ENCODE results near the gene MTERF4. TPM values are rescaled to one million over a fixed set of nuclear protein-coding genes. Genes with fewer than 3 reads are reported as not detected.

Gene MTERF4
- total RNA-seq, 1 donor from 2014 or later: 42.2 TPM

DNA sequence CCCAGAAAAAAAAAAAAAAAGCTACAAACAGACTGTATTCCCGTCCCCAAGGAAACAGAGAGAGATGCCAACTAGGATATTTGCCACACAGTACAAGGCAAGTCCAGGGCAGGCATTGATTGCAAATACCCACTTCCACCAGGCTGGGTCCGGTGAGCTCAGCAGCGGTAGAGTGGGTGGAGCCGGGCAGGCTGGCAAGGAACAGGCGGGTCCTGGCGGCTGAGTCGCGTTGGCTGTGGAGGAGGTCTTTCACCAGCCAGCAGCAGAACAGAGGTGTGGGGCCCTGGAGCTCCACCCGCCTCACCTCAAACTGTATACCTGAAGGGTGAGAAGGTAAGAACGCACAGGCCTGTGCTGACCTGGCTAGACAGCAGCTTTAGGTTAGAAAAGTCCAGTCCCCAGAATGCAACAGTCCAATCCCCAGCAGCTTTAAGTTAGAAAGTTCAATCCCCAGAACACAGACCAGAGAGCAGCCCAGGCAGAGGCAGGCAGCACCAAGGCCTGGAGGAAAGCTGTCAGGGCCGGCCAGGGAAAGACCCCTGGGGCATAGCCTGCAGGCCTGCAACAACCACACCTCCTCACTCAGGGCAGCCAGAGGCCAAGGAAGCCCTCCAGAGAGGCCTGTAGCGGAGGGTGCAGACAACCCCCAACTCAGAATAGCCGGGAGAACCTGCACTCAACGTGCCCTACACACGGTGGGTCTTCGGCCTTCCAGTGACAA lies 21.9 kb upstream of the MTERF4 start:
- no peaks in the 10 kb centered on the region for H3K79me2 ChIP-seq (ENCODE audit: low read depth)
- H4K20me1 ChIP-seq (ENCODE audit: low read depth): no peaks in the 10 kb centered on the region
- no peaks in the 10 kb centered on the region for H3K36me3 ChIP-seq
- H3K4me3 ChIP-seq: no peak overlapping the region
- H3K27ac ChIP-seq: no peak overlapping the region
- Mint-ChIP-seq H3K4me1 (no peaks in the 10 kb centered on the region), H3K36me3 (peaks cover 4% of the 10 kb centered on the region), H3K27me3 (ENCODE audit: insufficient read depth, low read depth) (no peaks in the 10 kb centered on the region), H3K4me3 (no peak overlapping the region), H3K27ac (no peak overlapping the region), H3K9me3 (no peaks in the 10 kb centered on the region)
- H3K27me3 ChIP-seq: no peaks in the 10 kb centered on the region
- H3F3A ChIP-seq (ENCODE audit: low read depth): no peaks in the 10 kb centered on the region
- no peak overlapping the region for H3K4me2 ChIP-seq
- DNase-seq (ENCODE audit: low spot score): no peak
- no peaks in the 10 kb centered on the region for H3K9me3 ChIP-seq (ENCODE audit: low read depth)
- no peak overlapping the region for H2AFZ ChIP-seq (replicated peaks)
- TF ChIP-seq, protein P1, sequence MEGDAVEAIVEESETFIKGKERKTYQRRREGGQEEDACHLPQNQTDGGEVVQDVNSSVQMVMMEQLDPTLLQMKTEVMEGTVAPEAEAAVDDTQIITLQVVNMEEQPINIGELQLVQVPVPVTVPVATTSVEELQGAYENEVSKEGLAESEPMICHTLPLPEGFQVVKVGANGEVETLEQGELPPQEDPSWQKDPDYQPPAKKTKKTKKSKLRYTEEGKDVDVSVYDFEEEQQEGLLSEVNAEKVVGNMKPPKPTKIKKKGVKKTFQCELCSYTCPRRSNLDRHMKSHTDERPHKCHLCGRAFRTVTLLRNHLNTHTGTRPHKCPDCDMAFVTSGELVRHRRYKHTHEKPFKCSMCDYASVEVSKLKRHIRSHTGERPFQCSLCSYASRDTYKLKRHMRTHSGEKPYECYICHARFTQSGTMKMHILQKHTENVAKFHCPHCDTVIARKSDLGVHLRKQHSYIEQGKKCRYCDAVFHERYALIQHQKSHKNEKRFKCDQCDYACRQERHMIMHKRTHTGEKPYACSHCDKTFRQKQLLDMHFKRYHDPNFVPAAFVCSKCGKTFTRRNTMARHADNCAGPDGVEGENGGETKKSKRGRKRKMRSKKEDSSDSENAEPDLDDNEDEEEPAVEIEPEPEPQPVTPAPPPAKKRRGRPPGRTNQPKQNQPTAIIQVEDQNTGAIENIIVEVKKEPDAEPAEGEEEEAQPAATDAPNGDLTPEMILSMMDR (IDR thresholded peaks at IDR 0.05): no peak
- no peaks in the 10 kb centered on the region for H3K4me1 ChIP-seq
- no peak overlapping the region for H3K9ac ChIP-seq

DNA sequence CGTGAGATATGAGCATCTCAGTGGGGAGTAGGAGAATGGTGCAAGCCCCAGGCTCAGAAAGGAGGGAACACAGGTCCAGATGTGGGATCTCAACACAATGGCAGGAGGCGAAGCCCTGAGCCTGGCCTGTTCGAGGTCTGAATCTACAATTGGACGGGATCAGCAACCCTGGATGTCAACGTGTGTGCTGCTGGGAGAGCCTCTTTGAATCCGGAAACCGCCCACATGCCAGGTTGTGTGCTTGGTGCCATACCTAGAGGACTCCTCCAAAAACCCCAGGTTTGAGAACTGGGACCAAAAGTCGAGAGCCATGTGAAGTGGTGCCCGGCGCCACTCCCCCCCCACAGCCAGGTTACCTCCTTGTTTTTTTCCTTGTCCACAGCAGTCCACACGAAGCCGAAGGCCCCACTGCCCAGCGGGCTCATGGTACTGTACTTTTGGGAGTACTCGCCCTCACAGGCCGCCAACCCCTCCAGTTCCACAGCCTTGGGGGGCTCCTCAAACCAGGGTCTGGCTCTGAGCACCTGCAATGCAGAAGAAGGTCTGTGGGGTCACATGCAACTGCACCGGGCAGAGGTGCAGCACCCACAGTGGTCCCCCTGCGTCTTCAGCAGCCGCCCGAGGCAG lies 20.4 kb upstream of the MTERF4 start:
- Mint-ChIP-seq H3K4me1 (no peaks in the 10 kb centered on the region), H3K36me3 (peaks cover 4% of the 10 kb centered on the region), H3K27ac (no peak overlapping the region), H3K9me3 (no peaks in the 10 kb centered on the region), H3K27me3 (ENCODE audit: insufficient read depth, low read depth) (no peaks in the 10 kb centered on the region), H3K4me3 (no peak overlapping the region)
- Histone ChIP-seq H3K4me3 (no peak overlapping the region), H3K27ac (no peak overlapping the region), H3K4me1 (no peaks in the 10 kb centered on the region), H4K20me1 (ENCODE audit: low read depth) (no peaks in the 10 kb centered on the region), H3K4me2 (no peak overlapping the region), H3K27me3 (no peaks in the 10 kb centered on the region), H3K9ac (no peak overlapping the region), H3F3A (ENCODE audit: low read depth) (no peaks in the 10 kb centered on the region), H2AFZ (replicated peaks) (no peak overlapping the region), H3K9me3 (ENCODE audit: low read depth) (no peaks in the 10 kb centered on the region), H3K36me3 (no peaks in the 10 kb centered on the region), H3K79me2 (ENCODE audit: low read depth) (no peaks in the 10 kb centered on the region)
- TF ChIP-seq EZH2phosphoT487 (IDR thresholded peaks at IDR 0.05) (no peak), EZH2 (IDR thresholded peaks at IDR 0.05) (no peak)
- TF ChIP-seq, protein P1 (IDR thresholded peaks at IDR 0.05): no peak
- DNase-seq (ENCODE audit: low spot score): no peak

- Mint-ChIP-seq H3K27me3 (ENCODE audit: insufficient read depth, low read depth) (no peaks in the 10 kb centered on the region), H3K36me3 (peaks cover 4% of the 10 kb centered on the region), H3K4me3 (no peak overlapping the region), H3K9me3 (no peaks in the 10 kb centered on the region), H3K27ac (no peak overlapping the region), H3K4me1 (no peaks in the 10 kb centered on the region)
- DNase-seq (ENCODE audit: low spot score): no peak
- H3K4me3 ChIP-seq: no peak overlapping the region
- no peaks in the 10 kb centered on the region for H3K36me3 ChIP-seq
- H3K9me3 ChIP-seq (ENCODE audit: low read depth): no peaks in the 10 kb centered on the region
- H3K9ac ChIP-seq: no peak overlapping the region
- no peaks in the 10 kb centered on the region for H3F3A ChIP-seq (ENCODE audit: low read depth)
- no peak overlapping the region for H2AFZ ChIP-seq (replicated peaks)
- H3K4me1 ChIP-seq: no peaks in the 10 kb centered on the region
- no peaks in the 10 kb centered on the region for H4K20me1 ChIP-seq (ENCODE audit: low read depth)
- no peaks in the 10 kb centered on the region for H3K79me2 ChIP-seq (ENCODE audit: low read depth)
- no peaks in the 10 kb centered on the region for H3K27me3 ChIP-seq
- no peak overlapping the region for H3K4me2 ChIP-seq
- TF ChIP-seq, protein P1 (IDR thresholded peaks at IDR 0.05): no peak
- TF ChIP-seq EZH2phosphoT487 (IDR thresholded peaks at IDR 0.05): no peak
- TF ChIP-seq EZH2 (IDR thresholded peaks at IDR 0.05): no peak
- no peak overlapping the region for H3K27ac ChIP-seq
These were observed 18.9 kb upstream of the MTERF4 start for GRCh38 chr2:241121008-241121407.

Measured in neural progenitor cell (in vitro differentiated cells).